ENCODE results near the gene LPA. TPM values are rescaled to one million over a fixed set of nuclear protein-coding genes. Genes with fewer than 3 reads are reported as not detected.

LPA gene
- total and polyA plus RNA-seq, 2 of the 13 experiments (the other 11 are each of a cell fraction or from before 2014, with no cell fraction given), result not detected

DNA sequence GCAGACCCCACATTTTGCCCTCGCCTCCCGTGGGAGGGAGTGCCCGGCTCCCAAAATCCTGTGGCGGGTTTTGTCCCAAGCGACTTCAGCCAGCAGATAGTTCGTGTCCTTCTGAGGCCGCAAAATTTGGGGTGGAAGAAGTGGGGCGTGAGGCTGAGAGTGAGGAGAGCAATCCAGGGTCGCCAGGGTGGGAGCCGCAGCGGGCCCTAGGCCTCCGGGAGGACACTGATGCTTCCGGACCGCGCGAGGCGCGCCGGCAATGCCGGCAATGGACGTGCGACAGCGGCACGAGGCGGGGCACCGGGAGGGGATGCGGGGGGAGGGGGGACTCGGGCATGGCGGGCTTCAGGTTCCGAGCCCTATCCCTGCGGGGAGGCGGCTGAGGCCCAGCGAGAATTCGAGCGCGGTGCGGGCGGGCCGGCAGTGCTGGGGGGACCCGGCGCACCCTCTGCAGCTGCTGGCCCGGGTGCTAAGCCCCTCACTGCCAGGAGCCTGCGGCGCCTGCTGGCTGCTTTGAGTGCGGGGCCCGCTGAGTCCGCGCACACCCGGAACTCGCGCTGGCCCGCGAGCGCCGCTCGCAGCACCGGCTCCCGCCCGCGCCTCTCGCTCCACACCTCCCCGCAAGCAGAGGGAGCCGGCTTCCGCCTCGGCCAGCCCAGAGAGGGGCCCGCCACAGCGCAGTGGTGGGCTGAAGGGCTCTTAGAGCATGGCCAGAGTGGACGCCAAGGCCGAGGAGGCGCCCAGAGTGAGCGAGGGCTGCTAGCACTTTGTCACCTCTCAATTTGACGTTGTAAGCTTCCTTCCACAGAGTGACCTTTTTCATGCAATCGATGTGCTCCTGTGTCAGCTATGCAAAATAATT is 143.8 kb downstream of the LPA start (continued):
- TF ChIP-seq, protein P1, sequence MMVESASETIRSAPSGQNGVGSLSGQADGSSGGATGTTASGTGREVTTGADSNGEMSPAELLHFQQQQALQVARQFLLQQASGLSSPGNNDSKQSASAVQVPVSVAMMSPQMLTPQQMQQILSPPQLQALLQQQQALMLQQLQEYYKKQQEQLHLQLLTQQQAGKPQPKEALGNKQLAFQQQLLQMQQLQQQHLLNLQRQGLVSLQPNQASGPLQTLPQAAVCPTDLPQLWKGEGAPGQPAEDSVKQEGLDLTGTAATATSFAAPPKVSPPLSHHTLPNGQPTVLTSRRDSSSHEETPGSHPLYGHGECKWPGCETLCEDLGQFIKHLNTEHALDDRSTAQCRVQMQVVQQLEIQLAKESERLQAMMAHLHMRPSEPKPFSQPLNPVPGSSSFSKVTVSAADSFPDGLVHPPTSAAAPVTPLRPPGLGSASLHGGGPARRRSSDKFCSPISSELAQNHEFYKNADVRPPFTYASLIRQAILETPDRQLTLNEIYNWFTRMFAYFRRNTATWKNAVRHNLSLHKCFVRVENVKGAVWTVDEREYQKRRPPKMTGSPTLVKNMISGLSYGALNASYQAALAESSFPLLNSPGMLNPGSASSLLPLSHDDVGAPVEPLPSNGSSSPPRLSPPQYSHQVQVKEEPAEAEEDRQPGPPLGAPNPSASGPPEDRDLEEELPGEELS (CRISPR knock-in tag; IDR thresholded peaks at IDR 0.05), result peak; percentile 34; the same call in 1 of the 2 replicates
- TF ChIP-seq RFXAP (CRISPR knock-in tag; IDR thresholded peaks at IDR 0.05; ENCODE audit: borderline replicate concordance) (peak; percentile 68; the same call in 1 of the 2 replicates), ZFP37 (CRISPR knock-in tag; IDR thresholded peaks at IDR 0.05; ENCODE audit: borderline replicate concordance) (no peak), ZMYM2 (CRISPR knock-in tag; IDR thresholded peaks at IDR 0.05) (peak; percentile 51; the same call in 1 of the 2 replicates), HES4 (CRISPR knock-in tag; IDR thresholded peaks at IDR 0.05; ENCODE audit: borderline replicate concordance) (peak; percentile 71; the same call in 1 of the 2 replicates), ZNF33A (CRISPR knock-in tag; IDR thresholded peaks at IDR 0.05; ENCODE audit: borderline replicate concordance) (0 out of 2 replicates have a peak, but pooled peaks have one; percentile 39), TGIF2 (CRISPR knock-in tag; IDR thresholded peaks at IDR 0.05) (peak; percentile 69; the same call in 1 of the 2 replicates), ZNF768 (CRISPR knock-in tag; IDR thresholded peaks at IDR 0.05) (peak; percentile 43; the same call in 1 of the 2 replicates)
- TF ChIP-seq, protein P2, sequence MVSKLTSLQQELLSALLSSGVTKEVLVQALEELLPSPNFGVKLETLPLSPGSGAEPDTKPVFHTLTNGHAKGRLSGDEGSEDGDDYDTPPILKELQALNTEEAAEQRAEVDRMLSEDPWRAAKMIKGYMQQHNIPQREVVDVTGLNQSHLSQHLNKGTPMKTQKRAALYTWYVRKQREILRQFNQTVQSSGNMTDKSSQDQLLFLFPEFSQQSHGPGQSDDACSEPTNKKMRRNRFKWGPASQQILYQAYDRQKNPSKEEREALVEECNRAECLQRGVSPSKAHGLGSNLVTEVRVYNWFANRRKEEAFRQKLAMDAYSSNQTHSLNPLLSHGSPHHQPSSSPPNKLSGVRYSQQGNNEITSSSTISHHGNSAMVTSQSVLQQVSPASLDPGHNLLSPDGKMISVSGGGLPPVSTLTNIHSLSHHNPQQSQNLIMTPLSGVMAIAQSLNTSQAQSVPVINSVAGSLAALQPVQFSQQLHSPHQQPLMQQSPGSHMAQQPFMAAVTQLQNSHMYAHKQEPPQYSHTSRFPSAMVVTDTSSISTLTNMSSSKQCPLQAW (CRISPR knock-in tag; IDR thresholded peaks at IDR 0.05), result no peak; the same call in 1 of the 2 replicates
- TF ChIP-seq, protein P3, sequence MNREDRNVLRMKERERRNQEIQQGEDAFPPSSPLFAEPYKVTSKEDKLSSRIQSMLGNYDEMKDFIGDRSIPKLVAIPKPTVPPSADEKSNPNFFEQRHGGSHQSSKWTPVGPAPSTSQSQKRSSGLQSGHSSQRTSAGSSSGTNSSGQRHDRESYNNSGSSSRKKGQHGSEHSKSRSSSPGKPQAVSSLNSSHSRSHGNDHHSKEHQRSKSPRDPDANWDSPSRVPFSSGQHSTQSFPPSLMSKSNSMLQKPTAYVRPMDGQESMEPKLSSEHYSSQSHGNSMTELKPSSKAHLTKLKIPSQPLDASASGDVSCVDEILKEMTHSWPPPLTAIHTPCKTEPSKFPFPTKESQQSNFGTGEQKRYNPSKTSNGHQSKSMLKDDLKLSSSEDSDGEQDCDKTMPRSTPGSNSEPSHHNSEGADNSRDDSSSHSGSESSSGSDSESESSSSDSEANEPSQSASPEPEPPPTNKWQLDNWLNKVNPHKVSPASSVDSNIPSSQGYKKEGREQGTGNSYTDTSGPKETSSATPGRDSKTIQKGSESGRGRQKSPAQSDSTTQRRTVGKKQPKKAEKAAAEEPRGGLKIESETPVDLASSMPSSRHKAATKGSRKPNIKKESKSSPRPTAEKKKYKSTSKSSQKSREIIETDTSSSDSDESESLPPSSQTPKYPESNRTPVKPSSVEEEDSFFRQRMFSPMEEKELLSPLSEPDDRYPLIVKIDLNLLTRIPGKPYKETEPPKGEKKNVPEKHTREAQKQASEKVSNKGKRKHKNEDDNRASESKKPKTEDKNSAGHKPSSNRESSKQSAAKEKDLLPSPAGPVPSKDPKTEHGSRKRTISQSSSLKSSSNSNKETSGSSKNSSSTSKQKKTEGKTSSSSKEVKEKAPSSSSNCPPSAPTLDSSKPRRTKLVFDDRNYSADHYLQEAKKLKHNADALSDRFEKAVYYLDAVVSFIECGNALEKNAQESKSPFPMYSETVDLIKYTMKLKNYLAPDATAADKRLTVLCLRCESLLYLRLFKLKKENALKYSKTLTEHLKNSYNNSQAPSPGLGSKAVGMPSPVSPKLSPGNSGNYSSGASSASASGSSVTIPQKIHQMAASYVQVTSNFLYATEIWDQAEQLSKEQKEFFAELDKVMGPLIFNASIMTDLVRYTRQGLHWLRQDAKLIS (CRISPR knock-in tag; IDR thresholded peaks at IDR 0.05), result no peak
- TF ChIP-seq, protein P4, sequence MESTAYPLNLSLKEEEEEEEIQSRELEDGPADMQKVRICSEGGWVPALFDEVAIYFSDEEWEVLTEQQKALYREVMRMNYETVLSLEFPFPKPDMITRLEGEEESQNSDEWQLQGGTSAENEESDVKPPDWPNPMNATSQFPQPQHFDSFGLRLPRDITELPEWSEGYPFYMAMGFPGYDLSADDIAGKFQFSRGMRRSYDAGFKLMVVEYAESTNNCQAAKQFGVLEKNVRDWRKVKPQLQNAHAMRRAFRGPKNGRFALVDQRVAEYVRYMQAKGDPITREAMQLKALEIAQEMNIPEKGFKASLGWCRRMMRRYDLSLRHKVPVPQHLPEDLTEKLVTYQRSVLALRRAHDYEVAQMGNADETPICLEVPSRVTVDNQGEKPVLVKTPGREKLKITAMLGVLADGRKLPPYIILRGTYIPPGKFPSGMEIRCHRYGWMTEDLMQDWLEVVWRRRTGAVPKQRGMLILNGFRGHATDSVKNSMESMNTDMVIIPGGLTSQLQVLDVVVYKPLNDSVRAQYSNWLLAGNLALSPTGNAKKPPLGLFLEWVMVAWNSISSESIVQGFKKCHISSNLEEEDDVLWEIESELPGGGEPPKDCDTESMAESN (CRISPR knock-in tag; conservative IDR thresholded peaks at IDR 0.05), result peak; percentile 77; the same call in 1 of the 2 replicates
- TF ChIP-seq, protein P5, sequence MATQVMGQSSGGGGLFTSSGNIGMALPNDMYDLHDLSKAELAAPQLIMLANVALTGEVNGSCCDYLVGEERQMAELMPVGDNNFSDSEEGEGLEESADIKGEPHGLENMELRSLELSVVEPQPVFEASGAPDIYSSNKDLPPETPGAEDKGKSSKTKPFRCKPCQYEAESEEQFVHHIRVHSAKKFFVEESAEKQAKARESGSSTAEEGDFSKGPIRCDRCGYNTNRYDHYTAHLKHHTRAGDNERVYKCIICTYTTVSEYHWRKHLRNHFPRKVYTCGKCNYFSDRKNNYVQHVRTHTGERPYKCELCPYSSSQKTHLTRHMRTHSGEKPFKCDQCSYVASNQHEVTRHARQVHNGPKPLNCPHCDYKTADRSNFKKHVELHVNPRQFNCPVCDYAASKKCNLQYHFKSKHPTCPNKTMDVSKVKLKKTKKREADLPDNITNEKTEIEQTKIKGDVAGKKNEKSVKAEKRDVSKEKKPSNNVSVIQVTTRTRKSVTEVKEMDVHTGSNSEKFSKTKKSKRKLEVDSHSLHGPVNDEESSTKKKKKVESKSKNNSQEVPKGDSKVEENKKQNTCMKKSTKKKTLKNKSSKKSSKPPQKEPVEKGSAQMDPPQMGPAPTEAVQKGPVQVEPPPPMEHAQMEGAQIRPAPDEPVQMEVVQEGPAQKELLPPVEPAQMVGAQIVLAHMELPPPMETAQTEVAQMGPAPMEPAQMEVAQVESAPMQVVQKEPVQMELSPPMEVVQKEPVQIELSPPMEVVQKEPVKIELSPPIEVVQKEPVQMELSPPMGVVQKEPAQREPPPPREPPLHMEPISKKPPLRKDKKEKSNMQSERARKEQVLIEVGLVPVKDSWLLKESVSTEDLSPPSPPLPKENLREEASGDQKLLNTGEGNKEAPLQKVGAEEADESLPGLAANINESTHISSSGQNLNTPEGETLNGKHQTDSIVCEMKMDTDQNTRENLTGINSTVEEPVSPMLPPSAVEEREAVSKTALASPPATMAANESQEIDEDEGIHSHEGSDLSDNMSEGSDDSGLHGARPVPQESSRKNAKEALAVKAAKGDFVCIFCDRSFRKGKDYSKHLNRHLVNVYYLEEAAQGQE (IDR thresholded peaks at IDR 0.05; ENCODE audit: borderline replicate concordance in 1 of 2, low read depth in 1 of 2, low read length in 2 of 2), result no peak
